ENCODE results near the gene KANSL1L. TPM values are rescaled to one million over a fixed set of nuclear protein-coding genes. Genes with fewer than 3 reads are reported as not detected.
A peak's percentile ranks its signal among the peaks of the same experiment; 100 is the strongest.

The KANSL1L gene
- total and polyA plus RNA-seq, 2 experiments from 2014 or later = 7.4 to 21.1 TPM

DNA sequence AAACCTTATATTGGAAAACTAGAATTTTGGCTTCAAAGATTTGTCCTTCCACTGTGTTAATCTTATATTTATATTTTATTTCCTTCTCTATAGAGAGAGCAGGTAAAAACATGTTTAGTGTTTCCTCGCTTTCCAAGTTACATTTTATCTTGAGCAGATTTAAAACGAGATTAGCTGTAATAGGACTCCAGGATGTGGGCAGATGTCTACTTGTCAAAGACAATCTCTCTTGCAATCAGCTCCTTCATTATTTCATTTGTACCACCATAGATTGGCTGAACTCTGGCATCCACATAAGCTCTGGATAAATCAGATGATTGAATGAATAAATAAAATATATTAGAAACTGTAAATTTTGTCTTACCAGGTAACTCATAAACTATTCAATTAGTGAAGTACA, 17.5 kb upstream of the KANSL1L start:
- no peaks in the 10 kb centered on the region for H3K4me1 ChIP-seq (ENCODE audit: insufficient read depth)
- no peak overlapping the region for H3K4me3 Mint-ChIP-seq
- H3K4me2 ChIP-seq = no peak overlapping the region
- no peak overlapping the region for H3K4me3 ChIP-seq
- H3K9me3 Mint-ChIP-seq = peaks cover 28% of the 10 kb centered on the region
- no peaks in the 10 kb centered on the region for H3K27me3 ChIP-seq (ENCODE audit: insufficient read depth)
- H2AFZ ChIP-seq = no peak overlapping the region
- H3K36me3 ChIP-seq (ENCODE audit: insufficient read depth) = no peaks in the 10 kb centered on the region; the same call in 1 of the 2 replicates
- no peaks in the 10 kb centered on the region for H3F3A ChIP-seq (replicated peaks; ENCODE audit: low read depth)
- DNase-seq (ENCODE audit: low spot score) (no peak), ATAC-seq (no peak)
- no peaks in the 10 kb centered on the region for H4K20me1 ChIP-seq (replicated peaks; ENCODE audit: insufficient read depth)
- H3K4me1 Mint-ChIP-seq = no peaks in the 10 kb centered on the region
- no peak for TF ChIP-seq ETS1 (IDR thresholded peaks at IDR 0.05)
- TF ChIP-seq STAT1 (IDR thresholded peaks at IDR 0.05; ENCODE audit: unreplicated experiment) = no peak
- no peak for TF ChIP-seq REST (IDR thresholded peaks at IDR 0.05; ENCODE audit: unreplicated experiment)
- TF ChIP-seq POLR2AphosphoS5 (IDR thresholded peaks at IDR 0.05; ENCODE audit: low read depth) = no peak
- no peak overlapping the region for H3K27ac Mint-ChIP-seq
- H3K79me2 ChIP-seq (replicated peaks; ENCODE audit: insufficient read depth) = no peaks in the 10 kb centered on the region
- H3K9me2 ChIP-seq (ENCODE audit: insufficient read depth) = no peaks in the 10 kb centered on the region
- H3K27ac ChIP-seq (ENCODE audit: low read depth) = no peak overlapping the region
- peaks cover 4% of the 10 kb centered on the region for H3K27me3 Mint-ChIP-seq (ENCODE audit: insufficient read depth, low read depth, poor library complexity)
- H3K36me3 Mint-ChIP-seq (ENCODE audit: low read depth) = peaks cover 23% of the 10 kb centered on the region

DNA sequence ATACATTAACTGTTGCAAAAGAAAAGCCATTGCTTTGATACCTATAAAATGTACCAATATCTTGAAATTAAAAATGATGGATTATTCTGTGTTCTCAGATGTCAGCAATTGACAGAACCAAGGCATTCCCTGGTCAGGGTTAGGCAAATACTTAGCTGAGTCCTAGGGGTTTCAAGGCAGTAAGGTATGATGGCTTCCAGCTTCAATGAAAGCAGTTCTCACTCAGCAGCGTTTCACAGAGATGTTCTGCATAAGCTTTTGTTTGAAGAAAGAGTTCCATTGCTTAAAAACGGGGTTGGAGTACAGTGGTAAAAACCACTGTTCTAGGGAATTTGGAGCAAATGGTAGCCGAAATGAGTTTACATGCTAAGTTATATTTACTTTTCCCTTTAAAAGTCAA, 17.0 kb upstream of the KANSL1L start:
- Mint-ChIP-seq H3K27me3 (ENCODE audit: insufficient read depth, low read depth, poor library complexity) (peaks cover 4% of the 10 kb centered on the region), H3K9me3 (peaks cover 33% of the 10 kb centered on the region), H3K36me3 (ENCODE audit: low read depth) (peaks cover 28% of the 10 kb centered on the region), H3K4me3 (no peak overlapping the region), H3K27ac (no peak overlapping the region), H3K4me1 (no peaks in the 10 kb centered on the region)
- H3K4me3 ChIP-seq = no peak overlapping the region
- no peak overlapping the region for H3K27ac ChIP-seq (ENCODE audit: low read depth)
- no peaks in the 10 kb centered on the region for H3F3A ChIP-seq (replicated peaks; ENCODE audit: low read depth)
- no peak overlapping the region for H2AFZ ChIP-seq
- H3K79me2 ChIP-seq (replicated peaks; ENCODE audit: insufficient read depth) = no peaks in the 10 kb centered on the region
- DNase-seq (ENCODE audit: low spot score) (peak; percentile 18), ATAC-seq (peak; percentile 48)
- peaks cover 2% of the 10 kb centered on the region; the same call in 1 of the 2 replicates for H3K36me3 ChIP-seq (ENCODE audit: insufficient read depth)
- no peaks in the 10 kb centered on the region for H3K4me1 ChIP-seq (ENCODE audit: insufficient read depth)
- H3K9me2 ChIP-seq (ENCODE audit: insufficient read depth) = no peaks in the 10 kb centered on the region
- H3K4me2 ChIP-seq = no peak overlapping the region
- H4K20me1 ChIP-seq (replicated peaks; ENCODE audit: insufficient read depth) = no peaks in the 10 kb centered on the region
- H3K27me3 ChIP-seq (ENCODE audit: insufficient read depth) = no peaks in the 10 kb centered on the region
- TF ChIP-seq EZH2 (IDR thresholded peaks at IDR 0.05; ENCODE audit: low read depth, unreplicated experiment) = no peak
- TF ChIP-seq, protein P1, sequence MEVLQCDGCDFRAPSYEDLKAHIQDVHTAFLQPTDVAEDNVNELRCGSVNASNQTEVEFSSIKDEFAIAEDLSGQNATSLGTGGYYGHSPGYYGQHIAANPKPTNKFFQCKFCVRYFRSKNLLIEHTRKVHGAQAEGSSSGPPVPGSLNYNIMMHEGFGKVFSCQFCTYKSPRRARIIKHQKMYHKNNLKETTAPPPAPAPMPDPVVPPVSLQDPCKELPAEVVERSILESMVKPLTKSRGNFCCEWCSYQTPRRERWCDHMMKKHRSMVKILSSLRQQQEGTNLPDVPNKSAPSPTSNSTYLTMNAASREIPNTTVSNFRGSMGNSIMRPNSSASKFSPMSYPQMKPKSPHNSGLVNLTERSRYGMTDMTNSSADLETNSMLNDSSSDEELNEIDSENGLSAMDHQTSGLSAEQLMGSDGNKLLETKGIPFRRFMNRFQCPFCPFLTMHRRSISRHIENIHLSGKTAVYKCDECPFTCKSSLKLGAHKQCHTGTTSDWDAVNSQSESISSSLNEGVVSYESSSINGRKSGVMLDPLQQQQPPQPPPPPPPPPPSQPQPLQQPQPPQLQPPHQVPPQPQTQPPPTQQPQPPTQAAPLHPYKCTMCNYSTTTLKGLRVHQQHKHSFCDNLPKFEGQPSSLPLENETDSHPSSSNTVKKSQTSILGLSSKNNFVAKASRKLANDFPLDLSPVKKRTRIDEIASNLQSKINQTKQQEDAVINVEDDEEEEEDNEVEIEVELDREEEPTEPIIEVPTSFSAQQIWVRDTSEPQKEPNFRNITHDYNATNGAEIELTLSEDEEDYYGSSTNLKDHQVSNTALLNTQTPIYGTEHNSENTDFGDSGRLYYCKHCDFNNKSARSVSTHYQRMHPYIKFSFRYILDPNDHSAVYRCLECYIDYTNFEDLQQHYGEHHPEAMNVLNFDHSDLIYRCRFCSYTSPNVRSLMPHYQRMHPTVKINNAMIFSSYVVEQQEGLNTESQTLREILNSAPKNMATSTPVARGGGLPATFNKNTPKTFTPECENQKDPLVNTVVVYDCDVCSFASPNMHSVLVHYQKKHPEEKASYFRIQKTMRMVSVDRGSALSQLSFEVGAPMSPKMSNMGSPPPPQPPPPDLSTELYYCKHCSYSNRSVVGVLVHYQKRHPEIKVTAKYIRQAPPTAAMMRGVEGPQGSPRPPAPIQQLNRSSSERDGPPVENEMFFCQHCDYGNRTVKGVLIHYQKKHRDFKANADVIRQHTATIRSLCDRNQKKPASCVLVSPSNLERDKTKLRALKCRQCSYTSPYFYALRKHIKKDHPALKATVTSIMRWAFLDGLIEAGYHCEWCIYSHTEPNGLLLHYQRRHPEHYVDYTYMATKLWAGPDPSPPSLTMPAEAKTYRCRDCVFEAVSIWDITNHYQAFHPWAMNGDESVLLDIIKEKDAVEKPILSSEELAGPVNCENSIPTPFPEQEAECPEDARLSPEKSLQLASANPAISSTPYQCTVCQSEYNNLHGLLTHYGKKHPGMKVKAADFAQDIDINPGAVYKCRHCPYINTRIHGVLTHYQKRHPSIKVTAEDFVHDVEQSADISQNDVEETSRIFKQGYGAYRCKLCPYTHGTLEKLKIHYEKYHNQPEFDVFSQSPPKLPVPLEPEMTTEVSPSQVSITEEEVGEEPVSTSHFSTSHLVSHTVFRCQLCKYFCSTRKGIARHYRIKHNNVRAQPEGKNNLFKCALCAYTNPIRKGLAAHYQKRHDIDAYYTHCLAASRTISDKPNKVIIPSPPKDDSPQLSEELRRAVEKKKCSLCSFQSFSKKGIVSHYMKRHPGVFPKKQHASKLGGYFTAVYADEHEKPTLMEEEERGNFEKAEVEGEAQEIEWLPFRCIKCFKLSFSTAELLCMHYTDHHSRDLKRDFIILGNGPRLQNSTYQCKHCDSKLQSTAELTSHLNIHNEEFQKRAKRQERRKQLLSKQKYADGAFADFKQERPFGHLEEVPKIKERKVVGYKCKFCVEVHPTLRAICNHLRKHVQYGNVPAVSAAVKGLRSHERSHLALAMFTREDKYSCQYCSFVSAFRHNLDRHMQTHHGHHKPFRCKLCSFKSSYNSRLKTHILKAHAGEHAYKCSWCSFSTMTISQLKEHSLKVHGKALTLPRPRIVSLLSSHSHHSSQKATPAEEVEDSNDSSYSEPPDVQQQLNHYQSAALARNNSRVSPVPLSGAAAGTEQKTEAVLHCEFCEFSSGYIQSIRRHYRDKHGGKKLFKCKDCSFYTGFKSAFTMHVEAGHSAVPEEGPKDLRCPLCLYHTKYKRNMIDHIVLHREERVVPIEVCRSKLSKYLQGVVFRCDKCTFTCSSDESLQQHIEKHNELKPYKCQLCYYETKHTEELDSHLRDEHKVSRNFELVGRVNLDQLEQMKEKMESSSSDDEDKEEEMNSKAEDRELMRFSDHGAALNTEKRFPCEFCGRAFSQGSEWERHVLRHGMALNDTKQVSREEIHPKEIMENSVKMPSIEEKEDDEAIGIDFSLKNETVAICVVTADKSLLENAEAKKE (CRISPR knock-in tag; IDR thresholded peaks at IDR 0.05) = no peak
- TF ChIP-seq STAT1 (IDR thresholded peaks at IDR 0.05; ENCODE audit: unreplicated experiment) = no peak
- no peak for TF ChIP-seq JUNB (IDR thresholded peaks at IDR 0.05; ENCODE audit: unreplicated experiment)
- TF ChIP-seq REST (IDR thresholded peaks at IDR 0.05; ENCODE audit: unreplicated experiment) = no peak
